HG03469 (cell line): ENCODE data around the gene DUSP22.
A peak's percentile ranks its signal among the peaks of the same experiment; 100 is the strongest.
"Not testable (repeated sequence)": the region's sequence is repeated elsewhere in the genome, so short reads cannot be mapped to it uniquely, and the experiment has no call there.

Experiments
- ATAC-seq: cut with Tn5 transposase; IDR thresholded peaks from one replicate; pipeline ENCODE4 v1.9.1; 2021; ENCODE audit warnings: mild to moderate bottlenecking, moderate library complexity, moderate number of reproducible peaks; ENCODE audit not compliant: unreplicated experiment

Gene DUSP22

GRCh38 chr6:291697-292505 lies at the start of gene DUSP22:
Gene DUSP22 (plus strand): TSS chr6:292487. CDS start chr6:292540, 53 bp downstream.
- peak; percentile 30 for ATAC-seq

DNA sequence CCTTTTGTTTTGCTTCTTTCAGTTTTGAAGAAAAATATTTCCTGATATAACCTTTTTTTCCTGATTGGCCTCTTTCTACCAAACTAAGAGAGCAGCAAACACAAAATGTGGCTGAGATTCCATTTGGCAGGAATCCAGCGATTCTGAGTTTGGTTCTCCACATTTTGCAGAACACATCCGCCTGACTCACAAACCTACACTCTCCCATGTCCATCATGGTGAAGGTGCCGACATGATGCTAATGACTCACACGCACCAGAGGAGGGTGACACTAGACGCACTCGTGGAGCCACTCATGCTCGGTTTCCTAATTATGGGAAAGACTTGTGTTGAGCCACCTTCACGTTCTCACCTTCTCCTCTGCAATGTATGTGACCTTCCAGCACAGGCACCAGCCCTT lies 45.9 kb upstream of the DUSP22 start:
- ATAC-seq = no peak

DNA sequence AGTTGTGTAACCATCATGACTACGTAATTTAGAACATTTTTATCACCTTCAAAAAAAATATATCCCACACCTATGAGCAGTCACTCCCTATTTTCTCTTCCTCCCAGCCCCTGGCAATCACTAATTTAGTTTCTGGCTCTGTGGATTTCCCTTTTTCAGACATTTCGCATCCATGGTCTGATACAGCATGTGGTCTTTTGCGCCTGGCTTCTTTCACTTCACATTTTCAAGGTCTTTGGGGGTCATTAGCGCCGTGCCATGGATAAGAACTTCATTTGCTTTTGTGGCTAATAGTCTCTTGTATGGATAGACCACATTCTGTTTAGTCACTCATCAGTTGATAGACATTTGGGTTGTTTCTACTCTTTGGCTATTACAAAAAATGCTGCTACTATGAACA lies 44.9 kb upstream of the DUSP22 start:
- ATAC-seq = no peak

DNA sequence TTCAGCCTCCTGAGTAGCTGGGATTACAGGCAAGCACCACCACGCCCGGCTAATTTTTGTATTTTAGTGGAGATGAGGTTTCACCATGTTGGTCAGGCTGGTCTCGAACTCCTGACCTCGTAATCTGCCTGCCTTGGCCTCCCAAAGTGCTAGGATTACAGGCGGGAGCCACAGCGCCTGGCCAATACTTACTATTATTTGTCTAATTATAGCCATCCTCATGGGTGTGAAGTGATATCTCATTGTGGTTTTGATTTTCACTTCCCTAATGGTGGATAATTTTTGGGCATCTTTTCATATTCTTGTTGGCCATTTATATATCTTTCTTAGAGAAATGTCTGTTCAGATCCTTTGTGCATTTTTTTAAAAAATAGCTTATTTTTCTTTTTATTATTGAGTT lies 44.2 kb upstream of the DUSP22 start:
- not testable (repeated sequence) for ATAC-seq

DNA sequence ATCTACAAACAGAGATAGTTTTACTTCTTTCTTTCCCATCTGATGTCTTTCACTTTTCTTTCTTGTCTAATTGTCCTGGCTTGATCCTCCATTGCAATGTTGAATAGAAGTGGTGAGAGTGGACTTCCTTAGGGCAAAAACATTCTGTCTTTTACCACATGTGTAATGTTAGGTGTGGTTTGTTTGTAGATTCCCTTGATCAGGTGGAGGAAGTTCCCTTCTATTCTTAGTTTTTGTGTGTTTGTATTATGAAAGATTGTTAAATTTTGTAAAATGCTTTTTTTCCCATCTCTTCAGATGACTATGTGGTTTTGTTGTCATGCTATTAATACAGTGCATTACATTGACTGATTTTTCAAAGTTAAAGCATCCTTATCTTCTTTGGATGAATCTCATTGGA lies 41.6 kb upstream of the DUSP22 start:
- ATAC-seq = no peak

DNA sequence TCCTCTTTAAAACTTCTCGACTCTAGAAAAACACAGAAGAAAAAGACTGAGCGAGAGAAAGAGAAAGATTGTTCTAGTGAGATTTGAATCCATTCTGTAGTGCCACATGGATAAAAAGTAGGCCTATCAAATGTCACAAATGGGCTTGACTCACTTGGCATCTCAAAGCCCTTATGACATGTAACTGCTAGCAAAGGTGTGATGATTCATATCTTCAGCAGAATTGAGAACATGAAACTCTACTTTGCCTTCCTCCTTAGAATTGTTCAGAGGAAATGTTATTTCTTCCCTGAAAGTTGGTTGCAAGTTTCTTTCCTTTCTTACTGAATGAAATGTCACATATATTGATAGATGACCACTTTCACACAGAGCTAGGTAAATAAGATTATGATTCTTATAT lies 40.4 kb upstream of the DUSP22 start:
- ATAC-seq = no peak

GRCh38 chr6:252775-253535 lies 39.3 kb upstream of the DUSP22 start:
- no peak for ATAC-seq

DNA sequence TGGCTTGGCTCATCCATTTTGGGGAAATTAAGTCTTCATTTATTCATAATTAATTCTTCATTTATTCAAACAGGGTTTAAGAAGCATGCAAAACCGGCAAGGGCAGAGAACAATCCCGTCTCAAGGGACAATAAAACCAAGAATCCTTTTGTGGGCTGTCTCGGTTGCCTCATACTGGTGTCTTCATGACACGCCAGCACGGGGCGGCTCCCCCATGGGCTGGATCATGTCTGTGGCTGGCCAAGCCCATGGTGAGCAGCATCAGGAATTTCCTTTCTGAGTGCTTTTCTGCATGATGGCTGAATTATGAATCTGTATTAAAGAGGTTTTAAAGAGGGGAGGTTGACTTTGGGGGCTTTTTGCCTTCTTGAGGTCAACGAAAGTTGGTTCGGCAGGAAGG lies 38.3 kb upstream of the DUSP22 start:
- no peak for ATAC-seq

- no peak for ATAC-seq
These were observed 37.1 kb upstream of the DUSP22 start for GRCh38 chr6:255041-255750.

DNA sequence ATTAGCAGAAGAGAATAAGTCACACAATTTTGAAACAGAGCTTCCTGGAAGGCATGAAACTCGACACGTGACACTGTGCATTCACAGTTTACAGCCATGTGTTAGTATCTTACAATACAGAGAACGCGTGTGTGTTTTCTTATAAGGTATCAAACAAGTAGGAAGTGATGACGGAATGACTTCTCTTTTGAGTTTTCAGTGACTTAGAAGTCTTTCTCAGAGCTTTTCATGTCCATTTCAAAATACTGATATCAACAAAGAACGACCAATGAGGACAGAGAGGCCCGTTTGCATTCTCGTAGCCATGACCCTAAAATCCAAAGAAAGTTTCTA lies 36.6 kb upstream of the DUSP22 start:
- ATAC-seq = no peak

GRCh38 chr6:256169-256568 lies 36.1 kb upstream of the DUSP22 start:
- ATAC-seq = no peak

- ATAC-seq = no peak
These were observed 35.1 kb upstream of the DUSP22 start for GRCh38 chr6:257031-257725.

DNA sequence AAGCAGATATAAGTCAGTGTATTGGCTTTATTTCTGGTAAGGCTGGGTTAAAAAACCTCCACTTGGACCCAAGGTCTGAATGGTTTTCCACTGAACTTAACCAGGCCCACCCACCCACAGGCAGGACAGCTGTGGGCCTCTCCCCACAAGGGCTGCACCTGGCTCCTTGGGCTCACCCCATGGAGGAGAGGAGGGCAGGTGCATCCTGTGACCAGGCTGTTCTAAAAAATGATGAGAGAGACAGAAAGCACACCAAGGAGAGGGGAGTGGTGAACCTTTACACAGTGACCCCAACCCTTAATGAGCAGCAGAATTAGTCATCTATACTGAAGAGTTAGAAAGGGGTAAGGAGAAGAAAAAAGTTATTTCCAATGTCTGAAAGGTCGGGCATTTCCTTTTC lies 34.5 kb upstream of the DUSP22 start:
- no peak for ATAC-seq

GRCh38 chr6:259316-259715 lies 33.0 kb upstream of the DUSP22 start:
- ATAC-seq = no peak

DNA sequence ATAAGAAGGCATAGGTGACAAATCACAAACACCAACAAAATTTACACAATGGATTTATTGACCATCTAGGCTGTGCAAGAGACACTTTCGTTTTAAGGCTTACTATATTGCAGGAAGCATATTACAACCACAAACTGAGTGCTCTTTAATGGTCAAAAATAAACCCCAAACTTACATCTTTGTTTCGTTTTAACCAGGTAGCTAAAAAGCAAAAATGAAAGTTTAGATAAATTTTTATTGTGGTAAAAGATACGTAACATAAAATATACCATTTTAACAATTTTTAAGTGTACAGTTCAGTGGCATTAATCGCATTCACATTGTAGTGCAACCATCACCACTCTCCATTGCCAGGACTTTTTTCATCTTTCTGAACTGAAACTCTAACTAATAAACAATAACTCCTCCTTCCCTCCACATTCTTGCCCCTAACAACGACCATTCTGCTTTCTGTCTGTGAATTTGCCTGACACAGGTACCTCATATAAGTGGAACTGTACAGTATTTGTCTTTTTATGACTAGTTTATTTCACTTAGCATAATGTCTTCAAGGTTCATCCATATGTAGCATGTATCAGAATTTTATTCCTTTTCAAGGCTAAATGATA lies 32.3 kb upstream of the DUSP22 start:
- ATAC-seq = peak; percentile 78

GRCh38 chr6:264626-265025 lies 27.7 kb upstream of the DUSP22 start:
- no peak for ATAC-seq

DNA sequence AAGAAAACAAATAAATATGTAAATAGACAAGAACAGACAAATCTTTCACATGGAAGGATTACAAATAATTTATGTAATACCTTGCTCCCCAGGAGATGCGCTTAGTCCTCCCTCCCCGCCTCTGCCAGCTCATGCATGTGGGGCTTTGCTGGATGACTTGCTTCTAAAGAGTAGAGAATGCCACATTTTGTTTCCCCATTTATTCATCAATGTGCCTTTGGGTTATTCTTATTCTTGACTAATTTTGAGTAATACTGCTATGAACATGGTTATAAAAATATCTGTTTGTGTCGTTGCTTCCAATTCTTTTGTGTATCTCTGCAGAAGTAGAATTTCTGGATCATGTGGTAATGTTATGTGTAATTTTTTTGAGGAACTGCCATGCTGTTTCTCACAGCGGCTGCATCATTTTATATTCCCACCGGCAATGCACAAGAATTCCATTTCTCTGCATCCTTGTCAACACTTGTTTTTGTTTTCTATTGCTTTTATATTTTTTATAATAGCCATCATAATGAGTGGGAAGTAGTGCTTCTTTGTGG lies 23.8 kb upstream of the DUSP22 start:
- no peak for ATAC-seq

DNA sequence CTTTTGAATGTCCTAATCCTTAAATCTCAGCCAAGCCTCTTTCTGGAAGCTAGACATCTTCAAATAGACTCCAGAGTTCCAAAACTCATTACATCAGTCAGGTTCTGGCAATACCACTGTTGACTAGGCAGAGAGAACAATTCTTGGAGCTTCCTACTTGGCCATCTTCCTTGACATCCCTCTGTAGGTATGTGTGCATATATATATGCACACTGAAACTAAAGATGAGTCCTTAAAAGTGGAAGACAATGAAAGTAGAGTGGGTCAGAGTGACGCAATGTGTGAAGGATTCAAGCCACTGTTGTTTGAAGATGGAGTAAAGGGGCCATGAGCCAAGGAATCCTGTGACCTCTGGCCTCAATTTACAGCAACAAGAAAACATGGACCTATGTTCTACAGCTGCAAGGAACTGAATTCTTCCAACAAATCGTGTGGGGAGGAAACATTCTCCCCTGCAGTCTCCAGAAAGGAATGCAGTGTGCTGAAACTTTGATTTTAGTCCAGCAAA lies 18.7 kb upstream of the DUSP22 start:
- ATAC-seq = no peak

DNA sequence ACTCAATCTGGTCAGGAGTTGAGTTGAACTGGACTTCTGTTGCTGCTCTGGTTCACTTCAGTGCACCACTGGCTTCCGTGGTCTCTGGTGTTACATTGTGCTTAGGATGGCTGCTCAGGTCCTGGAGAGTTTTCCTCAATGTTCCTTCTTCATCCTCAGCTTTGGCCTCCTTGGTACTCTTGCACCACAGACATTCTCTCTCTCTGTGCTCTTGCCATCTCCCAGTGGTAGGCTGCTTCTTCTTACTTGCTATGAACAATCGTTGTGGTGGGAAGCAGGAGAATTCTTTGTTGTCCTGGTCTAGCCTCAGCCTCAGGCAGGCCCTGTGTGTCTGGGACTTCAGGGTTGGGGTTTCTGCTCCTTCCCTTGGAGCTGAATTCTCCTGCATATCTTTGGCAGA lies 14.5 kb upstream of the DUSP22 start:
- no peak for ATAC-seq

GRCh38 chr6:278494-278893 lies 13.8 kb upstream of the DUSP22 start:
- no peak for ATAC-seq
